HEK293T (cell line): ENCODE data around the gene MYL7.

Experiments
- BHLHE40 ChIP-seq: fragments of 450-650 bp; IDR thresholded peaks from 2 replicates; pipeline ENCODE4 v1.6.1; 2016; ENCODE audit warnings: mild to moderate bottlenecking, moderate library complexity, borderline replicate concordance
- FOXA1 ChIP-seq: fragments of 450-650 bp; IDR thresholded peaks from 2 replicates; pipeline ENCODE4 v1.6.1; 2016; ENCODE audit warnings: mild to moderate bottlenecking
- FOXK2 ChIP-seq: fragments of 450-650 bp; IDR thresholded peaks from 2 replicates; pipeline ENCODE4 v1.6.1; 2016; ENCODE audit warnings: mild to moderate bottlenecking
- FOXM1 ChIP-seq: fragments of 450-650 bp; IDR thresholded peaks from 2 replicates; pipeline ENCODE4 v1.6.1; 2017; ENCODE audit warnings: mild to moderate bottlenecking, borderline replicate concordance
- LEF1 ChIP-seq: fragments of 450-650 bp; IDR thresholded peaks from 2 replicates; pipeline ENCODE4 v1.6.1; 2017; ENCODE audit warnings: mild to moderate bottlenecking, borderline replicate concordance
- NFRKB ChIP-seq: fragments of 450-650 bp; IDR thresholded peaks from 2 replicates; pipeline ENCODE4 v1.6.1; 2016; ENCODE audit warnings: mild to moderate bottlenecking, moderate library complexity
- SP1 ChIP-seq: fragments of 450-650 bp; IDR thresholded peaks from 2 replicates; pipeline ENCODE4 v1.6.1; 2017
- SUZ12 ChIP-seq: fragments of 450-650 bp; IDR thresholded peaks from 2 replicates; pipeline ENCODE4 v1.6.1; 2016; ENCODE audit warnings: mild to moderate bottlenecking
- ZNF384 ChIP-seq: fragments of 450-650 bp; IDR thresholded peaks from 2 replicates; pipeline ENCODE4 v1.6.1; 2016
- TF ChIP-seq, protein P1 (sequence below): fragments of 450-650 bp; IDR thresholded peaks from 2 replicates; pipeline ENCODE4 v1.6.1; 2016

DNA sequence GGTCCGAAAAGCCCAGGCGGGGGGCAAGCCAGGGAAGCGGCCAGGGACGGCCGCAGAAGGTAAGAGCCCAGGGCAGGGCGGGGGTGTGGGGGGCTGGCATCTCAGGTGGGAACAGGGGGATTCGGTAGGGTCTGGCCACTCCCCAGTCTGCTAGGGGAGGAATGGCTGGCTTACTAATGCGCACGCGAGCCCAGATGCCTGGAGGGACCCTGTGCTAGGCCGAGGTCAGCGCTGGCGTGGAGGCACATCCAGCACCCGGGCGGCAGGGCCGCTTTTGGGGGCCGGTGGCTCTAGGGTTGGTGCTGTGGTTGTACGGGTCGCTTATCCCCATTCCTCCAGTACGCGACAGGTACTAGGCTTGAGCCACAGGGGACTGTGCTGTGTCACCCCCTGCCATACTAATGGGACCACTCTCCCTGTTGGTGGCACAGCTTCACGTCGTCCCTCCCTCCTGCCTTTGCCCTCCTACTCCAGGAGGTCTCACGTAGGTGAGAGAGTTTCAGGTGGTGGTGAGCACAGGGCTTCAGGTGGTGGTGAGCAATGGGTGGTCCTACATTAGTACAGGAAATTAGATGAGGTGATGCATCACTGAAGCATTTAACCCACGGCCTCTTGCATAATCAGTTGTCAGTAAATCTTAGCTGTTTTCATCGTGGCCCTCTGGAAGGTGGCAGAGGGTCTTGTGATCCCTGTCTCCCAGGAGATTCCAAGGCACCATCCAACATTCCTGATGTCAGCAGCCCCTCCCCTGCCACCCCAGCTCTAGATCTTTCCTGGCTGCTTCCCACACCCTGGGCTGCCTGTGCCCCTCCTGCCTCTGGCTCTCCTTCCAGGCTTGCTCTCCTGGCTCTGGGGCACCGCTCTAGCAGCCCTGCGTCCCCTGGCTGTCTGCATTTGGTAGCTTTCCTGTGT is 36.0 kb downstream of the MYL7 start:
- TF ChIP-seq BHLHE40 (no peak), FOXM1 (no peak), SUZ12 (no peak), NFRKB (no peak), LEF1 (no peak), ZNF384 (no peak), SP1 (no peak), FOXA1 (no peak), FOXK2 (no peak)
- TF ChIP-seq, protein P1, sequence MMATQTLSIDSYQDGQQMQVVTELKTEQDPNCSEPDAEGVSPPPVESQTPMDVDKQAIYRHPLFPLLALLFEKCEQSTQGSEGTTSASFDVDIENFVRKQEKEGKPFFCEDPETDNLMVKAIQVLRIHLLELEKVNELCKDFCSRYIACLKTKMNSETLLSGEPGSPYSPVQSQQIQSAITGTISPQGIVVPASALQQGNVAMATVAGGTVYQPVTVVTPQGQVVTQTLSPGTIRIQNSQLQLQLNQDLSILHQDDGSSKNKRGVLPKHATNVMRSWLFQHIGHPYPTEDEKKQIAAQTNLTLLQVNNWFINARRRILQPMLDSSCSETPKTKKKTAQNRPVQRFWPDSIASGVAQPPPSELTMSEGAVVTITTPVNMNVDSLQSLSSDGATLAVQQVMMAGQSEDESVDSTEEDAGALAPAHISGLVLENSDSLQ: no peak
